Stimulated activated CD8-positive, alpha-beta memory T cell treated with anti-CD3 and anti-CD28 coated beads, Interleukin-12 subunit alpha, Interleukin-12 subunit beta, amount 100 ng/mL, for 4 hours (primary cell): ENCODE data around the gene DRAM2.

Experiments
- DNase-seq: peaks from one replicate; pipeline ENCODE4 v3.0.0-alpha.2; 2020; ENCODE audit warnings: low read depth

DRAM2 gene

GRCh38 chr1:111139956-111140679 lies at the start of gene DRAM2, which contains the start of gene CEPT1:
Gene DRAM2, minus strand, starts transcription at chr1:111140093. Its CDS starts 8,539 bp downstream, at chr1:111131554.
Gene CEPT1, plus strand, starts transcription at chr1:111140223. Its CDS starts 7,492 bp downstream, at chr1:111147715.
- DNase-seq = peak; percentile 85

GRCh38 chr1:111184663-111185062 lies 44.8 kb upstream of the DRAM2 start:
- DNase-seq = no peak

GRCh38 chr1:111183308-111184069 lies 43.6 kb upstream of the DRAM2 start:
- no peak for DNase-seq

GRCh38 chr1:111182052-111182451 lies 42.2 kb upstream of the DRAM2 start:
- DNase-seq = no peak

GRCh38 chr1:111179968-111180533 lies 40.2 kb upstream of the DRAM2 start:
- DNase-seq = no peak

- DNase-seq = no peak
These were observed 36.8 kb upstream of the DRAM2 start for GRCh38 chr1:111176678-111177077.

- DNase-seq = no peak
These were observed 35.5 kb upstream of the DRAM2 start for GRCh38 chr1:111175349-111175748.

GRCh38 chr1:111174070-111174469 lies 34.2 kb upstream of the DRAM2 start:
- DNase-seq = no peak

- no peak for DNase-seq
These were observed 32.6 kb upstream of the DRAM2 start for GRCh38 chr1:111172463-111172862.

- DNase-seq = no peak
These were observed 24.3 kb upstream of the DRAM2 start for GRCh38 chr1:111164151-111164550.

- no peak for DNase-seq
These were observed 23.5 kb upstream of the DRAM2 start for GRCh38 chr1:111163363-111163762.

GRCh38 chr1:111162488-111162880 lies 22.6 kb upstream of the DRAM2 start:
- DNase-seq = no peak

GRCh38 chr1:111161843-111162487 lies 22.1 kb upstream of the DRAM2 start:
- DNase-seq = no peak

GRCh38 chr1:111157431-111157830 lies 17.5 kb upstream of the DRAM2 start:
- DNase-seq = no peak

- DNase-seq = no peak
These were observed 14.4 kb upstream of the DRAM2 start for GRCh38 chr1:111154021-111154999.

- DNase-seq = no peak
These were observed 11.9 kb upstream of the DRAM2 start for GRCh38 chr1:111151838-111152237.

- DNase-seq = no peak
These were observed 8.5 kb upstream of the DRAM2 start for GRCh38 chr1:111148376-111148881.

GRCh38 chr1:111147948-111148347 lies 8.1 kb upstream of the DRAM2 start:
- no peak for DNase-seq

- no peak for DNase-seq
These were observed 6.3 kb upstream of the DRAM2 start for GRCh38 chr1:111145963-111146768.

GRCh38 chr1:111145542-111145941 lies 5.6 kb upstream of the DRAM2 start:
- no peak for DNase-seq
